Subcutaneous abdominal adipose tissue (tissue), 5 donors: ENCODE measurements around the gene TMEM269.
"Not testable (repeated sequence)": the region's sequence is repeated elsewhere in the genome, so short reads cannot be mapped to it uniquely, and the experiment has no call there.

Experiments used
- H3K27ac ChIP-seq: one replicate; pipeline ENCODE4 v1.7.0; 2013; ENCODE audit warnings: low read depth, mild to moderate bottlenecking, inconsistent platforms, low read length, moderate library complexity
- H3K27me3 ChIP-seq, 5 donors: one replicate each; pipeline ENCODE4 v1.7.0; 2013; ENCODE audit warnings: low read length in 5 of 5, inconsistent platforms in 1 of 5; ENCODE audit not compliant: control insufficient read depth in 5 of 5, insufficient read depth in 4 of 5
- H3K36me3 ChIP-seq, 5 donors: one replicate each; pipeline ENCODE4 v1.7.0; 2013; ENCODE audit warnings: low read length in 5 of 5; ENCODE audit not compliant: control insufficient read depth in 5 of 5, insufficient read depth in 5 of 5
- H3K4me1 ChIP-seq, 5 donors: one replicate each; pipeline ENCODE4 v1.7.0; 2013; ENCODE audit warnings: low read length in 5 of 5, mild to moderate bottlenecking in 3 of 5, moderate library complexity in 1 of 5; ENCODE audit not compliant: control insufficient read depth in 5 of 5, insufficient read depth in 5 of 5
- H3K4me3 ChIP-seq, 5 donors: one replicate each; pipeline ENCODE4 v1.7.0; 2013; ENCODE audit warnings: low read length in 5 of 5, low read depth in 1 of 5
- H3K9ac ChIP-seq, 5 donors: one replicate each; pipeline ENCODE4 v1.7.0; 2013; ENCODE audit warnings: low read length in 5 of 5, mild to moderate bottlenecking in 4 of 5, moderate library complexity in 3 of 5
- H3K9me3 ChIP-seq, 5 donors: one replicate each; pipeline ENCODE4 v1.7.0; 2013; ENCODE audit warnings: low read length in 5 of 5; ENCODE audit not compliant: control insufficient read depth in 5 of 5
- donor health status: healthy.
- donor health status: healthy.
- donor health status: healthy.
- donor health status: healthy.
- donor health status: healthy.

TMEM269 gene

GRCh38 chr1:42788021-42788420 is 3.2 kb downstream of the TMEM269 start:
- no peak overlapping the region for H3K9ac ChIP-seq
- no peaks in the 10 kb centered on the region for H3K9me3 ChIP-seq
- no peak overlapping the region for H3K4me3 ChIP-seq
- H3K36me3 ChIP-seq = no peaks in the 10 kb centered on the region
- no peaks in the 10 kb centered on the region for H3K27me3 ChIP-seq
- no peak overlapping the region for H3K27ac ChIP-seq
- H3K4me1 ChIP-seq = peaks cover 4 to 28% (median 25%) of the 10 kb centered on the region in 5 donors

DNA sequence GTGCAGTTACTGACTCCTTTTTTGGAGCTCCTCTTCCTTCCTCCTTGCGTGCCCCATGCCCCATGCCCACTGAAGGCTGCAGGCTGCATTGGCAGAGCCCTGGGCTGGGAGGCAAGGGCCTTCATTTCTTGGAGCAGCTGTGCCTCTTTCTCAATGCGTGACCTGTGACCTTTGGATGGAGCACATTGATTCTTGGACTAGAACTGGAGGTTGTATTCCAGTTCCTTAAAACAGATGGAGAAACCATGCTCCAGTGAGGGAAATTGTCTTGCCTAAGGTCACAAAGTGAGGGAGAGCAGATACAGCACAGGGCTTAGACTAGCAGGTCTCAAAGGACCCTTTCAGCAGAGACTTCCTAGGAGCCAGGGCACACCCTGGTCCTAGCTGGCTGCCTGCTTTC is 9.0 kb downstream of the TMEM269 start:
- Histone ChIP-seq H3K27me3 (no peaks in the 10 kb centered on the region), H3K4me1 (peaks cover 3 to 32% (median 25%) of the 10 kb centered on the region in 5 donors), H3K27ac (no peak overlapping the region), H3K36me3 (no peaks in the 10 kb centered on the region), H3K9ac (no peak overlapping the region), H3K9me3 (no peaks in the 10 kb centered on the region), H3K4me3 (no peak overlapping the region)

DNA sequence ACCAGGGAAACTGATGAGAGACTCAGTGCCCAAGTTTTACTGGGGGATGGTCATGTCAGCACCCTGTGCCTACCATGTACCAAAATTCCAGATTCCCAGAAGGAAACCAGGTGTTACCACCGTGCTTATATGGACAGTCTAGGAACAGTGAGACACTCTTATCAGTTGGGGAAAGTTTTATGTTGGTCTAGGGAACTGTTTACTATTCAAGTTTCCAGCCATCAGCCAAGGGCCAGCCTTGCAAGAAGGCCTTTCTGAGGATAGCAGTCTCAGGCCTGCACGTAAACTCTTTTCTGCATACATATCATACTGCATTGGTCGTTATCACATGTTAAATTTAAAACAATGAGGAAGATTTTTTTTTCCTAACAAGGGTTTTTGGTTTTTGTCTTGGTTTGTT is 12.6 kb downstream of the TMEM269 start:
- no peak overlapping the region for H3K4me3 ChIP-seq
- no peaks in the 10 kb centered on the region for H3K27me3 ChIP-seq

DNA sequence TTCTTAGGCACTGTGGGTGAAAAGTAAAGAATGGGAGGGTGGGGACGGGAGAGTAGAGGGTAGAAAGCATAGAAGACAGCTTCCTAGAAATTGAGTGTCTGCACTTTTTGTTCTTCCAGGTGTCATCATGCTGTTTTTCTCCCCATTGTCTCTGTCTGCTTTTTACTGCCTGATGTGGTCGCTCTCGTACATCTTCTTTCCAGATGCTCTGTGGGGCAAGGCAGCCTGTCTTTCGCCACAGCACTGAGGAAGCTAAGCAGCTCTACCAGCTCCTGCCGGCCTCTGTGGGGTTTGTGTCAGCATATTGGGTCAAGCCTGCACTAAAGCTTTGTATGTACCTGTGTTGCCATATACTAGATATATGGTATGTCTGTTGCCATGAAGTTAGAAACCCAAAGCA is 13.2 kb downstream of the TMEM269 start:
- Histone ChIP-seq H3K27me3 (no peaks in the 10 kb centered on the region), H3K9me3 (no peaks in the 10 kb centered on the region), H3K4me1 (peaks cover 3 to 35% (median 25%) of the 10 kb centered on the region in 5 donors), H3K9ac (no peak overlapping the region), H3K4me3 (no peak overlapping the region), H3K36me3 (no peaks in the 10 kb centered on the region), H3K27ac (no peak overlapping the region)

More for the DNA sequence above, 12.6 kb downstream of the TMEM269 start:
- H3K4me1 ChIP-seq = peaks cover 3 to 34% (median 22%) of the 10 kb centered on the region in 5 donors
- no peak overlapping the region for H3K9ac ChIP-seq
- H3K27ac ChIP-seq = no peak overlapping the region
- H3K36me3 ChIP-seq = no peaks in the 10 kb centered on the region
- H3K9me3 ChIP-seq = no peaks in the 10 kb centered on the region

GRCh38 chr1:42801832-42802473 is 17.2 kb downstream of the TMEM269 start:
- no peak overlapping the region for H3K4me3 ChIP-seq
- H3K27me3 ChIP-seq = no peaks in the 10 kb centered on the region
- H3K27ac ChIP-seq = peak overlapping the region; percentile 69
- H3K36me3 ChIP-seq = peaks cover 3 to 12% (median 8%) of the 10 kb centered on the region in 5 donors
- no peak overlapping the region for H3K9ac ChIP-seq
- H3K4me1 ChIP-seq = peaks cover 0 to 17% (median 10%) of the 10 kb centered on the region in 5 donors
- no peaks in the 10 kb centered on the region for H3K9me3 ChIP-seq

DNA sequence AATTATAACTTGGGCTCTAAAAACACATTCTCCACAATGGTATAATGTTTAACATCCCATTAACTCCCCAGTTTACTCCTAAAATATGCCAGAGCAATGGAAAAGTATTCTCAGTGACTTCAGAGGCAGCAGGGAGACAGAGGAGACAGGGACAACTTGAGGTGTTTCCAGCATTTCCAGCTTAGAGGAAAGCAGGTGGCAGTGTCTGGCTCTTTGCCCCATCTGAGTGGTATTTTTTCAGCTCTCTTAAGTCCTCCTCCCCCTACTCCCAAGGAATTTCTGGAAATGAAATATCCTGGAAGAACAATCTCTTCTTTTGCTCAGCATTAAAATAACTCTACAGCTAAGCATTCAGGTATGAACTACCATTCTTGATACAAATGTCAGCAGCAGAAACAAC is 21.4 kb downstream of the TMEM269 start:
- Histone ChIP-seq H3K27ac (no peak overlapping the region), H3K9me3 (no peaks in the 10 kb centered on the region), H3K36me3 (peaks cover 5 to 18% (median 12%) of the 10 kb centered on the region in 5 donors), H3K4me3 (no peak overlapping the region), H3K27me3 (no peaks in the 10 kb centered on the region), H3K9ac (no peak overlapping the region), H3K4me1 (peaks cover 0 to 10% (median 5%) of the 10 kb centered on the region in 5 donors)

- H3K4me3 ChIP-seq = no peak overlapping the region
- no peak overlapping the region for H3K9ac ChIP-seq
- no peak overlapping the region for H3K27ac ChIP-seq
- peaks cover 0 to 7% (median 4%) of the 10 kb centered on the region in 5 donors for H3K4me1 ChIP-seq
- H3K9me3 ChIP-seq = no peaks in the 10 kb centered on the region
- peaks cover 5 to 20% (median 12%) of the 10 kb centered on the region in 5 donors for H3K36me3 ChIP-seq
- H3K27me3 ChIP-seq = no peaks in the 10 kb centered on the region
Measured at GRCh38 chr1:42806593-42806992, 21.8 kb downstream of the TMEM269 start.

DNA sequence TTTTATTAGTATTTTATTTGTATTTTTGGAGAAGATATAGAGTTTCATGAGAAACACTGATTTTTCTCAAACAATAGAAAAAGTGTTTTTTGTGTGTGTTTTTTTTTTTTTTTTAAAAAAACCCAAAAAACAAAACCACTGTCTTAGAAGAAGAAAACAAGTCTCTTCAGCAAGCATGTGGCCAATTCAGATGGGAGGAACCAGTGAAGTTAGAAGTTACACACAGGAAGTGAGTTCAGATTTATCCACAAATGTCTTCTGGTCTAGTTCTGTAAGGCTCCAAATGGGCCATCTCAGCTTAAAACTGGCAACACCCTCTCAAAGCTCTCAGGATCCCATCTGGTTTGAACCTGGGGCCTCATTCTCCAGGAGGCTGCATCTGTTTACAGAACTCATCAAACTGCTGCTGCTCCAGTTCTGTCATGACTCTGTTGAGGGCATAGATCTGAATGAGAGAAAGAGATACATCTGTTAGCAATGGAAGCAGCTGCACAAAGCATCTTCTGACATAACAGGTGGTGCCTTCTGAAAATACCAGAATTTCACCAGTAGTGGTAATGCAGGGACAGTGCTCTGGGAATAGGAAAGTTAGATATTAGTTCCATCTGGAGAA is 22.4 kb downstream of the TMEM269 start:
- no peak overlapping the region for H3K9ac ChIP-seq
- no peaks in the 10 kb centered on the region for H3K27me3 ChIP-seq
- peaks cover 5 to 20% (median 12%) of the 10 kb centered on the region in 5 donors for H3K36me3 ChIP-seq
- peaks cover 0 to 7% (median 4%) of the 10 kb centered on the region in 5 donors for H3K4me1 ChIP-seq
- H3K27ac ChIP-seq = no peak overlapping the region
- no peak overlapping the region for H3K4me3 ChIP-seq
- no peaks in the 10 kb centered on the region for H3K9me3 ChIP-seq

DNA sequence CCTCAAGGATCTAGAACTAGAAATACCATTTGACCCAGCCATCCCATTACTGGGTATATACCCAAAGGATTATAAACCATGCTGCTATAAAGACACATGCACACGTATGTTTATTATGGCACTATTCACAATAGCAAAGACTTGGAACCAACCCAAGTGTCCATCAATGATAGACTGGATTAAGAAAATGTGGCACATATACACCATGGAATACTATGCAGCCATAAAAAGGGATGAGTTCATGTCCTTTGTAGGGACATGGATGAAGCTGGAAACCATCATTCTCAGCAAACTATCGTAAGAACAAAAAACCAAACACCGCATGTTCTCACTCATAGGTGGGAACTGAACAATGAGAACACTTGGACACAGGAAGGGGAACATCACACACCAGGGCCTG is 30.0 kb downstream of the TMEM269 start:
- not testable (repeated sequence) for H3K27me3 ChIP-seq, H3K4me3 ChIP-seq, H3K9ac ChIP-seq, H3K27ac ChIP-seq, H3K9me3 ChIP-seq
- H3K4me1 ChIP-seq = peaks cover 6 to 24% (median 22%) of the 10 kb centered on the region in 5 donors
- peaks cover 0 to 10% (median 4%) of the 10 kb centered on the region in 5 donors for H3K36me3 ChIP-seq

DNA sequence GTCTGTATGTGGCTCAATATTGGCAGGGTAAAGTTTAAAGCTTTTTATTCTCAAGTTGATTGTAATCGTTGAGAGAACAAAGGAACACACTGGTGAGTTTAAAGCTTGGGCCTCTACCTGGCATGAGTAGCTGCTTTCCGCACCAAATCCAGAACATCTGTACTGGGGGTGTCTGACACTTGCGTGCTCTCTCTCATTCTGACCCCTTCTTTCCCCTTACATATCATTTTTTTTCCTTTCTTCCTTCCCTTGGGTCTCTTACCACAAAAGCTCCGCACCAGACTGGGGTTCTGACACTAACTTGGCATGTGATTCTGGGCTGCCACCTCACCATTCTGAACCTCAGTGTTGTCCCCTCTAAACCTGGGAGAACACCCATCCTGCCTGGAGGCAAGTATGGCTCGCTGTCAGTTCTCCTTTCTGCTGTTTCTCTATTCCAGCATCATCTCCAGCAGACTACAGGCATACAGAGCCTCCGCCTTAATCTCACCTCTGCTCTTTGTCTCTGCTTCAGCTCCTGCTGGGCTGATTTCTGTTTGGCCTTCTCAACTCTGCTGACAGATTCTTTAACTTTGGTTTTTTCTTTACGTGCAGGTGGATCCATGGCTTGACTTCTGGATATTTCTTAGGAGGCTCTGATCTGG is 31.3 kb downstream of the TMEM269 start:
- H3K4me1 ChIP-seq = peaks cover 6 to 27% (median 22%) of the 10 kb centered on the region in 5 donors
- H3K4me3 ChIP-seq = peak overlapping the region; percentile 84 to 92 (median 88)
- no peaks in the 10 kb centered on the region for H3K27me3 ChIP-seq
- peak overlapping the region; percentile 85 for H3K27ac ChIP-seq
- peaks cover 0 to 8% (median 4%) of the 10 kb centered on the region in 5 donors for H3K36me3 ChIP-seq
- H3K9me3 ChIP-seq = no peaks in the 10 kb centered on the region
- H3K9ac ChIP-seq = peak overlapping the region; percentile 77 to 94 (median 88)
